A549 (cell line): ENCODE measurements around the gene DBH.

Source experiments
- CTCF ChIP-seq: fragments of >200 bp; sonication (Bioruptor Twin); formaldehyde crosslinking; IDR thresholded peaks from 3 replicates; pipeline ENCODE4 v1.5.1; 2016
- JUN ChIP-seq, 2 experiments: fragments of >200 bp; sonication (Bioruptor Twin); formaldehyde crosslinking; IDR thresholded peaks; 2 replicates in 1 of 2; 3 replicates in 1 of 2; pipeline ENCODE4 v1.6.1; 2016 to 2017
- POLR2A ChIP-seq: IDR thresholded peaks from 2 replicates; pipeline ENCODE4 v1.6.1; 2012; ENCODE audit warnings: mild to moderate bottlenecking, low read length
- RFX5 ChIP-seq: fragments of 450-650 bp; IDR thresholded peaks from 2 replicates; pipeline ENCODE4 v1.7.1; 2014; ENCODE audit warnings: antibody characterized with exemption, mild to moderate bottlenecking, moderate library complexity
- SREBF2 ChIP-seq: fragments of 450-650 bp; IDR thresholded peaks from 2 replicates; pipeline ENCODE4 v1.6.1; 2014; ENCODE audit warnings: mild to moderate bottlenecking, moderate library complexity
- ZFP36 ChIP-seq: fragments of 450-650 bp; IDR thresholded peaks from 2 replicates; pipeline ENCODE4 v1.6.1; 2014; ENCODE audit warnings: borderline replicate concordance; ENCODE audit not compliant: partially characterized antibody
- TF ChIP-seq, protein P1 (sequence below): fragments of 200-600 bp; sonication (generic); IDR thresholded peaks from 2 replicates; pipeline ENCODE4 v1.6.1; 2016; ENCODE audit warnings: antibody characterized with exemption, mild to moderate bottlenecking, moderate library complexity

- TF ChIP-seq RFX5, result no peak
- TF ChIP-seq CTCF, result no peak
- no peak for TF ChIP-seq JUN (IDR thresholded peaks at IDR 0.05)
- TF ChIP-seq POLR2A, result no peak
- TF ChIP-seq SREBF2, result no peak
- TF ChIP-seq, protein P1, sequence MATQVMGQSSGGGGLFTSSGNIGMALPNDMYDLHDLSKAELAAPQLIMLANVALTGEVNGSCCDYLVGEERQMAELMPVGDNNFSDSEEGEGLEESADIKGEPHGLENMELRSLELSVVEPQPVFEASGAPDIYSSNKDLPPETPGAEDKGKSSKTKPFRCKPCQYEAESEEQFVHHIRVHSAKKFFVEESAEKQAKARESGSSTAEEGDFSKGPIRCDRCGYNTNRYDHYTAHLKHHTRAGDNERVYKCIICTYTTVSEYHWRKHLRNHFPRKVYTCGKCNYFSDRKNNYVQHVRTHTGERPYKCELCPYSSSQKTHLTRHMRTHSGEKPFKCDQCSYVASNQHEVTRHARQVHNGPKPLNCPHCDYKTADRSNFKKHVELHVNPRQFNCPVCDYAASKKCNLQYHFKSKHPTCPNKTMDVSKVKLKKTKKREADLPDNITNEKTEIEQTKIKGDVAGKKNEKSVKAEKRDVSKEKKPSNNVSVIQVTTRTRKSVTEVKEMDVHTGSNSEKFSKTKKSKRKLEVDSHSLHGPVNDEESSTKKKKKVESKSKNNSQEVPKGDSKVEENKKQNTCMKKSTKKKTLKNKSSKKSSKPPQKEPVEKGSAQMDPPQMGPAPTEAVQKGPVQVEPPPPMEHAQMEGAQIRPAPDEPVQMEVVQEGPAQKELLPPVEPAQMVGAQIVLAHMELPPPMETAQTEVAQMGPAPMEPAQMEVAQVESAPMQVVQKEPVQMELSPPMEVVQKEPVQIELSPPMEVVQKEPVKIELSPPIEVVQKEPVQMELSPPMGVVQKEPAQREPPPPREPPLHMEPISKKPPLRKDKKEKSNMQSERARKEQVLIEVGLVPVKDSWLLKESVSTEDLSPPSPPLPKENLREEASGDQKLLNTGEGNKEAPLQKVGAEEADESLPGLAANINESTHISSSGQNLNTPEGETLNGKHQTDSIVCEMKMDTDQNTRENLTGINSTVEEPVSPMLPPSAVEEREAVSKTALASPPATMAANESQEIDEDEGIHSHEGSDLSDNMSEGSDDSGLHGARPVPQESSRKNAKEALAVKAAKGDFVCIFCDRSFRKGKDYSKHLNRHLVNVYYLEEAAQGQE, result no peak
- no peak for TF ChIP-seq ZFP36
These were observed 23.3 kb upstream of the DBH start for GRCh38 chr9:133612816-133613215.
